Panc1 (cell line): Measurements from ENCODE around the gene STK24. TPM values are rescaled to one million over a fixed set of nuclear protein-coding genes. Genes with fewer than 3 reads are reported as not detected.

Experiments used
- ATAC-seq: fragments of 200-7000 bp; cut with Tn5 transposase; 2 replicates; pipeline ENCODE4 v1.9.1; 2020; ENCODE audit warnings: mild to moderate bottlenecking, moderate library complexity
- BruUV-seq: library from RNA; stranded (reverse); fragments of 400-500 nt; replicated peaks from 2 replicates; lab custom pipeline; 2021; lab: Mats Ljungman, UMichigan
- CTCF ChIA-PET: fragments of 300-600 bp; sonication (Branson Sonifier 250); formaldehyde crosslinking; loops from one replicate; lab custom pipeline; 2022; ENCODE audit warnings: antibody characterized with exemption; lab: Charles Lee
- POLR2A ChIA-PET: fragments of 300-600 bp; sonication (Branson Sonifier 250); formaldehyde crosslinking; loops from one replicate; lab custom pipeline; 2022; ENCODE audit warnings: antibody characterized with exemption; lab: Charles Lee
- DNase-seq: peaks from one replicate; pipeline ENCODE4 v3.0.0-alpha.2; 2010; ENCODE audit warnings: low read depth, low spot score
- H3K27ac ChIP-seq: 2 replicates; pipeline ENCODE4 v1.5.1; 2011; ENCODE audit warnings: mild to moderate bottlenecking, low read length, inconsistent platforms
- H3K27me3 ChIP-seq: fragments of 200-500 bp; sonication (Bioruptor generic); 2 replicates; pipeline ENCODE4 v1.6.0; 2014; ENCODE audit warnings: low read length, inconsistent platforms; ENCODE audit not compliant: control insufficient read depth, insufficient read depth
- H3K36me3 ChIP-seq: fragments of 200-500 bp; sonication (Bioruptor generic); 2 replicates; pipeline ENCODE4 v1.5.1; 2014; ENCODE audit warnings: inconsistent platforms, mild to moderate bottlenecking, low read length, moderate library complexity; ENCODE audit not compliant: control insufficient read depth, insufficient read depth
- H3K4me1 ChIP-seq: 2 replicates; pipeline ENCODE4 v1.5.1; 2011; ENCODE audit warnings: inconsistent platforms, mild to moderate bottlenecking, low read length, moderate library complexity; ENCODE audit not compliant: control insufficient read depth, insufficient read depth
- H3K4me3 ChIP-seq, 2 experiments: 2 replicates each; pipeline ENCODE4 v1.5.1; 2011 to 2012; ENCODE audit warnings: low read depth in 2 of 2, low read length in 2 of 2, mild to moderate bottlenecking in 2 of 2, inconsistent platforms in 1 of 2, moderate library complexity in 1 of 2
- H3K9me3 ChIP-seq: fragments of 200-500 bp; sonication (Bioruptor generic); 2 replicates; pipeline ENCODE4 v1.5.1; 2014; ENCODE audit warnings: low read depth, mild to moderate bottlenecking, inconsistent platforms, low read length, moderate library complexity; ENCODE audit not compliant: control insufficient read depth, insufficient read depth
- CTCF ChIP-seq: fragments of 450-650 bp; IDR thresholded peaks from 2 replicates; pipeline ENCODE4 v1.5.1; 2017; ENCODE audit warnings: mild to moderate bottlenecking
- POLR2AphosphoS5 ChIP-seq: IDR thresholded peaks from 2 replicates; pipeline ENCODE4 v1.6.1; 2012; ENCODE audit warnings: mild to moderate bottlenecking, low read depth, low read length, moderate library complexity
- REST ChIP-seq, 2 experiments: IDR thresholded peaks; 2 replicates each; pipeline ENCODE4 v1.6.1; 2011 to 2012; ENCODE audit warnings: low read depth in 2 of 2, control low read depth in 1 of 2, low read length in 1 of 2, mild to moderate bottlenecking in 1 of 2, moderate library complexity in 1 of 2; ENCODE audit not compliant: insufficient read depth in 1 of 2
- SIN3A ChIP-seq: IDR thresholded peaks from 2 replicates; pipeline ENCODE4 v1.6.1; 2012; ENCODE audit warnings: low read depth, mild to moderate bottlenecking, low read length, moderate library complexity, borderline replicate concordance; ENCODE audit not compliant: insufficient read depth
- TCF7L2 ChIP-seq: IDR thresholded peaks from 2 replicates; pipeline ENCODE4 v1.6.1; 2011; ENCODE audit warnings: mild to moderate bottlenecking, low read depth, low read length, inconsistent platforms
- in situ Hi-C: cut with HindIII; loops from 2 replicates; pipeline ENCODE4 v1.10.0; 2016; ENCODE audit warnings: low sequenced_read_pairs, low pct_unique_long_range_greater_than_20kb
- intact Hi-C: fragments of 100-400 bp; cut with micrococcal nuclease; formaldehyde crosslinking; loops from one replicate; pipeline ENCODE4 v1.10.0; 2022; ENCODE audit not compliant: unreplicated experiment
- total RNA-seq: library from RNA; stranded (reverse); gene quantifications from one replicate; pipeline ENCODE4 v1.2.1, GENCODE V29; 2021; ENCODE audit not compliant: unreplicated experiment

STK24 gene
- total RNA-seq, 1 experiment from 2014 or later: 57.3 TPM

- no peak overlapping the region for H3K4me3 ChIP-seq
- BruUV-seq: no TSS peak
- POLR2A ChIA-PET: no interaction called here
- no peaks in the 10 kb centered on the region for H3K27me3 ChIP-seq
- no peaks in the 10 kb centered on the region for H3K36me3 ChIP-seq
- CTCF ChIA-PET: no interaction called here
- no peaks in the 10 kb centered on the region for H3K9me3 ChIP-seq
- ATAC-seq (no peak), DNase-seq (no peak)
- in situ Hi-C loops (no loop called here), intact Hi-C loops (no loop called here)
- H3K27ac ChIP-seq: no peak overlapping the region
- H3K4me1 ChIP-seq: peaks cover 26% of the 10 kb centered on the region
- TF ChIP-seq POLR2AphosphoS5: no peak
- TF ChIP-seq CTCF: no peak
- no peak for TF ChIP-seq SIN3A
- no peak for TF ChIP-seq TCF7L2
- no peak for TF ChIP-seq REST (IDR thresholded peaks at IDR 0.05; ENCODE audit: insufficient read depth in 1 of 2, low read depth in 2 of 2, low read length in 1 of 2)
Measured at GRCh38 chr13:98504029-98504351, 72.9 kb downstream of the STK24 start.

GRCh38 chr13:98503175-98504028, 73.5 kb downstream of the STK24 start:
- BruUV-seq: no TSS peak
- ChIA-PET CTCF (no interaction called here), POLR2A (no interaction called here)
- H3K27ac ChIP-seq: no peak overlapping the region
- H3K9me3 ChIP-seq: no peaks in the 10 kb centered on the region
- no peaks in the 10 kb centered on the region for H3K36me3 ChIP-seq
- intact Hi-C loops (no loop called here), in situ Hi-C loops (no loop called here)
- no peak for TF ChIP-seq TCF7L2
- TF ChIP-seq POLR2AphosphoS5: no peak
- no peak for TF ChIP-seq REST (IDR thresholded peaks at IDR 0.05; ENCODE audit: insufficient read depth in 1 of 2, low read depth in 2 of 2, low read length in 1 of 2)
- TF ChIP-seq SIN3A: no peak
- no peak for TF ChIP-seq CTCF
- H3K27me3 ChIP-seq: no peaks in the 10 kb centered on the region
- ATAC-seq (no peak), DNase-seq (no peak)
- H3K4me1 ChIP-seq: peaks cover 26% of the 10 kb centered on the region
- H3K4me3 ChIP-seq: no peak overlapping the region
